AG20443 (cell line): Measurements from ENCODE around the gene DLG2.

Experiments used
- DNase-seq: peaks from one replicate; pipeline ENCODE4 v3.0.0; 2012; ENCODE audit warnings: low spot score, mixed read lengths

Gene DLG2

DNA sequence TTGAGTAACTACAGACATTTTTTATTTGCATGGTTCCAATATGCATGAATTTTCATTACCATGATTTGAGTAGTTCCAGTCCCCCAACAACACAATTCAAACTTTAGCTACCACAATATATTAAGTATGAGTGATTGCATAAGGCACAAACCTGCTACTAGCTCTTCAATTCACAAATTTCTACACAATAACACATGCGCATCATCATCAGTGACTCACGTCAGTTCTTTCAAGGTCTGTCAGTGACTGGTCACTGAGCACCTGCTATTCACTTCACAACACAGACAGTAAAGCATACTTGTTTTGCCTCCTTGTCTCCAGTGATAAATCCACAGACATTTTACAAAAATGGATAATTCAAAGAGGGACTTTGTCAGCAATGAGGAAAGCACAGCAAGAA, 1905.9 kb downstream of the DLG2 start:
- no peak for DNase-seq

DNA sequence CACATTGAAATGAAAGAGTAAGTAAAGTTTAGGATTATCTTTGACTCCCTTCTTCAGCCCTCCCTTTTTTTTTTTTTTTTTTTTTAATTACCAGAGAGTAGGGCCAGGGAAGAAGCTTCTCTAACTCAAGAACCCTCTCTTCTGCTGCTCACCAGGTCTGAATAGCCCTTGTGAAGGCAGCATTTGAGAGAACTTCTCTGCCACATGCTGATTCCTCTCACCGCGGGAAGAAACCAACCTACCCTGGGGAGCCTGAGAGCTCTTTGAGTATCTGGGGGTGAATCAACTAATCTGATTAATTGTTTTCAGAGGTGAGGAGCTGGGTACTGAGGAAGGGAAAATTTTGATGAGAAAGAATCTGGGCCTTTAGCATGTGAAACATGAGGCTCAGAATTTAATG, 1906.5 kb downstream of the DLG2 start:
- DNase-seq, result no peak

- no peak for DNase-seq
Measured at GRCh38 chr11:83717537-83717936, 1909.6 kb downstream of the DLG2 start.

- DNase-seq, result no peak
Measured at GRCh38 chr11:83715927-83716535, 1911.1 kb downstream of the DLG2 start.

DNA sequence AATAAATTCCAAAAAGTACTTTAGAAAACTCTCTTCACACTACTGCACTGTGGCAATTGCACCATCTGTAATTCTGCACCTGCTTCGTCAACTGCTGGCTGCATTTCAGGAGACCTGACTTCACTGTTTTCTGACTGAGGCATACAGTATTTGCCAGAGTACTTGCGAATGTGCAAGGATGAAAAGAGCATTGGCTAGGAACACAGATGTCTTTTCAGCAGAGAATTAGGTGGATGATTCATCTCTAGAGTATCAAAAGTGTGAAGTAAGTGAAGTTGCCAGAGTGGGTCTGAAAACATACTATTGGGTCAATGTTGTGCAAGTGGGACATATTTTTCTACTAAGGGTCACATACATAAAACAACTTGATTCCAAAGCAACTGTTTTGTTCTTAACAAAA, 1913.4 kb downstream of the DLG2 start:
- peak; percentile 24 for DNase-seq

DNA sequence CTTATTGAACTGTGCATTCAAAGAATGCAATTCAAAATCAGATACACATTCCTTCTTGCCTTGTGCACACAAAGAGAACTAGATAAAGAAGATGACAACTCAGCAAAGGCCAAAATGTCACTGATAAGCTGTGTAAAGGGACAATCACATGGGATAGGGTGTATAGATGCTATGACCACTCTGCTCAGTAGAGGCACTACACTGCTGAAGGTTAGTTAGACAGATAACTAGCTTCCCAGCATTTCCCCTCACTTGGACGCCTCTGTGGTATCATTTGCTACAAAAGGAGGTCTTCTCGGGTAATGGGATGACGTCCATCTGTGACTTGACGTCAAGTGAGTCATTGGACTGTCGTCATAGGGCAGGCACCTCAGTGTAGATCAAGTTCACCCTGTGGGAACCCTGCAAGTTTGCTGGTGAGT, 1916.0 kb downstream of the DLG2 start:
- DNase-seq, result no peak

DNA sequence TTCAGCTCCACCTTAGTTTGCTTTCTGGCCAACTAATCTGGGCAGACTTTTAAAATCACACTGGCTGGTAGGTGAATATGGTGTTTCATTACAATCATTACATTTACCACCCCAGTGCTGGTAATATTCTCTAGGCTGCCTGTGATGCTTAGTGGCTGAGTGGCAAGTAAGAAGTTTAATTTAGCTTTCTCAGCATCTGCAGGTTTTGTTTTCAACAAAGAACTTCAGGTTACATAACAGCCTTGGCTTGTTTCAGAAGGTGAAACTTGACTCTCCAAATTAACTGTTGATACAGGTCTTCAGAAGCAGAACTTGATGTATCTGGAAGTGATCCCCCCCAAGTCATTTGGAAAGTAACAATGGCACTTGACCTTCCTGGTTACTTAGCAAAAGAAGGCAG, 1917.7 kb downstream of the DLG2 start:
- no peak for DNase-seq

GRCh38 chr11:83706566-83706965, 1920.6 kb downstream of the DLG2 start:
- DNase-seq, result no peak

DNA sequence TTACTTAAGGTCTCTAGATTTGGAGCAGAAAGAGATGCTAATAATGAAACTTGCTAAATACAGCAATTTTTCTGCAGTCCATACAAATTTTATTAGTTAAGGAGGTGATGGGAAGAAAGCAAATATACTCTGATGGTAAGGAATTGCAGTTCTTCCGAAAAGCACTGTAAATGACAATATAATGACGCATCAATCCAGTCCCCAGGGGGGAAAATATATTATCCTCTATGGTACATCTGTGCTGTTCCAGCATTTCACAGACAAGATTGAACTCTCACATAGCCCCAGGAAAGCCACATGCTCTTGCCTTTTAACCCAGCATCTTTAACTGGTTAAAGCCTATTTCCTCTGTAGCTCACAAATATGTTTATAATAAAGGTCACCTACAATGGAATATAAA, 1924.3 kb downstream of the DLG2 start:
- DNase-seq, result no peak

DNA sequence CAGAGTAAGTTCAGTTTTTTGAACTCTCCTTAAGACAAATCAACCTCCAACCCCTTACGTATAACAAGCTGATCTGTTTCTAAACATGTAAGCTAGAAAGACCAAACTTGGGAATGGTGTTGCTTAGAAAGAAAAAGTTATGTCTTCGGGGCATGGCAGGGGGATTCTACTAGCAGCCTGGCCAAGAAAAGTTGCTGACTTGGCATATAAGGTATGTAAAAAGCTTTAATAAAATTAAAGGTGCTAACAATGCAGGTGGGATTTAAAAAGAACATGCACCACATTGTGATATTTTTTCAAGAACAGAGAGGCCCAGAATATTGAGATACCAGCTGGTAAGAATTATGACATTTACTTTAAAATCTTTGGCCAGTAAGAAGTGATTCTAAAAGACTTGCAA, 1929.6 kb downstream of the DLG2 start:
- DNase-seq, result no peak

- no peak for DNase-seq
Measured at GRCh38 chr11:83695046-83695445, 1932.1 kb downstream of the DLG2 start.

- DNase-seq, result no peak
Measured at GRCh38 chr11:83694191-83694910, 1932.8 kb downstream of the DLG2 start.

GRCh38 chr11:83693306-83693992, 1933.7 kb downstream of the DLG2 start:
- no peak for DNase-seq

GRCh38 chr11:83692675-83693074, 1934.5 kb downstream of the DLG2 start:
- no peak for DNase-seq

DNA sequence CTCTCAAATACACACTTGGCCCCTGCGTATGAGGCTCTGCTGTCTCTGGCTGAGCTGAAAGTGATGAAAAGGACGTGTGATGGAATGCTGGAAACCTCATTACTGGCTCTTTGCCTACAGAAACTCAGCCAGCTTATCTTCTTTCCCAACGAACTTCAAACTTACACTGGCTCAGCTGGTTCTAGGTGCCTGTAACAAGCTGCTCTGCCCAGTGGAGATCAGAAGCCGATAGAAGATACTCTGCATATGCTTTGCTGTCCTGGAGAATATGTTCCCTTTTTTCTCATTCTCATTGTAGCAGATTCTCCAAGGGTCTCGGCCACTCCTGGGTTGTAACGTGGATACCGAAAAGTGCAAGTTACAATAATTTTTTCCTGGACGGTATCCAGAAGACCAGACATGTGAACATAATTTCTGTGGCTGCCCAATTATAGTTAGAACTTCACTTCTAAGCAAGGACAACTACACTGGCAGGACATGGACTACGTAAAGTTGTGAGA, 1935.6 kb downstream of the DLG2 start:
- DNase-seq, result peak; percentile 8

DNA sequence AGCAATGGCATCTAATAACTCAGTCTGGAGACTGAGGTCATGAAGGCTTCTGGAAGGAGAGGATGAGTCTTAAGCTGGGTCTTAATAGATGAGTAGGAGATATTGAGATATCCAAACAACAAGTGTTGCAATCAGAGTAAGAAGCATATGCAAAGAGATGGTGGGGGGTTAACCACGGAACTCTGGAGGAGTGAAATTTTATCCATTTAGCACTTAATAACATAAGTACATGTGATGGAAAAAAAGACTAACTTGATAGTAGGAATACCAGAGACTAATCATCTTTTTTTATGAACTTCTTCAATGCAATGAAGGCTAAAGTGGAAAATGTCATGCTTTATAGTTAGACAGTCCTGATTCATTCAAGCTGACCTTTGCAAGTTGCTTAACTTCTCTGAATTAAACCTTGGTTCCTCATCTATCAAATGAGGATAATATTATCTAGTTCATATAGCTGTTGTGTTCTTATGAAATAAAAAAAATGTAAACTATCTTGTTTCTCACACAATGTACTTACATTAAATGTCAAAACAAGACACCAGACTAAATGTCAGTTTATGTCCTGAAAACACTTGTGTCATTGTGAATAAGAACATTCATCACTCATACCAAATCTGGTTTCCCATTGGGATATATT, 1937.9 kb downstream of the DLG2 start:
- DNase-seq, result no peak

GRCh38 chr11:83687787-83688186, 1939.4 kb downstream of the DLG2 start:
- DNase-seq, result no peak

DNA sequence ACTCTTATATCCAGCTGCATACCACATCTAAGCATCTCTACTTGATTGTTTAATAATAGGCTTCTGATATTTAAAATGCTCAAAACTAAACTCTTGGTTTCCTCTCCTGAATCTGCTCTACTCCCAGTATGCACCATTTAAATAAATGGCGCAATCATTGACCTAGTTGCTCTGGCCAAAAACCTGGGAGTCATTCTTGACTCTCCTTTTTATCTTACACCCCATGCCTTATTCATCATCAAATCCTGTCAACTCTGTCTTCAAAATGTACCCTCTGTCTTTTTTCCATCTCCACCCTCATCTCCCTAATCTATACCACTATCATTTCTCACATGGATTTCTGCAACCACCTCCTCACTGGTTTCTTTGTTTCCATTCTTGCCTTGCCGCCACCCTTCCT, 1941.4 kb downstream of the DLG2 start:
- no peak for DNase-seq

- DNase-seq, result no peak
Measured at GRCh38 chr11:83684071-83684470, 1943.1 kb downstream of the DLG2 start.

GRCh38 chr11:83682611-83682973, 1944.6 kb downstream of the DLG2 start:
- no peak for DNase-seq

- no peak for DNase-seq
Measured at GRCh38 chr11:83681906-83682610, 1945.1 kb downstream of the DLG2 start.
